ENCODE data around the gene ATN1.

The ATN1 gene

DNA sequence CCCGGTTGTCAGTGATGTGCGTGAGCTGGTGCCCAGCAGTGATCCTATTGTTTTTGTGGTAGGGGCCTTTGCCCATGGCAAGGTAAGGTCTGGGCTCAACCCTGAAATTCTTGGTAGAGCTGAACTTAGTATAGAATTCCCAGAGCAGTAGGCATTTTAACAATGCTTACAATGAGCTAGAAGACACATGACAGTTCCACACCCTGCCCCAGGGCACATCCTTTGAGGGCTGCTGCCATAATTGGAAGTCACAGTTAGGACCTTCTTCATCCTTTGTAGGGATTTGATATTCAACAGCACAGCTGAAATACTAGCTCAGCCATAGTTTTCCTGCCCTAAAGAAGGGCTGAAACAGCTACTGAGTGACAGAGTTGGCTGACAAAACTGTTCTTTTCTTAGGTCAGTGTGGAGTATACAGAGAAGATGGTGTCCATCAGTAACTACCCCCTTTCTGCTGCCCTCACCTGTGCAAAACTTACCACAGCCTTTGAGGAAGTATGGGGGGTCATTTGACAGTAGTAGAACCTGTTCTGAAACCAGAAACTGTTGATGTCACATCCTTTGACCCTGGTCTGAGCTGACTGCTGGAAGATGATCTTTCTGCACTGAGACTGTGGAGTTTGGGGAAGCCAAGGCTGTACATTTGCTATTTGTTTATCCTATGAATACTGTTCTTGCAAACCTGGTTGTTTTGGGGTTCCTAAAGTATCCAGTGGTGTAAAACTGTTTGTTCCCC lies 47.7 kb downstream of the ATN1 start:
- no peak for DNase-seq (ENCODE audit: low read depth, low spot score)

DNA sequence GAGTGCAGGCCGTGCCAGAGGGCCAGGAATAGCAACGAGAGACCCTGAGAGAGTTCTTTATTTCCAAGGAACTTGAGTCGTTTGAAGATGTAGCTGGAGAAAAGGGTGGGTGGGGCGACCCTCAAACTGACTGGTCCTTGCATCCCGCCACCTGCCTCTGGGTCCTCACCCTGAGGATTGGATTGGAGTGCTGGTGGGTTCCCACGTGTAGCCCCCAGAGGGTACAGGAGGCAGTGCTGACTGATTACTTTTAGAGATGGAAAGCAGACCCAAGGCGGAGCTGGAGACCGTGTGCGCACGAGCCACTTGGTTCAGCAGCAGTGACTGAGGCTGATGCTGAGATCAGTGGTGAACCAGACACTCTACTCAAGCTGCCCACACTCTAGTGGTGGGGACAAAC lies 49.9 kb downstream of the ATN1 start:
- DNase-seq (ENCODE audit: low read depth, low spot score): no peak

DNA sequence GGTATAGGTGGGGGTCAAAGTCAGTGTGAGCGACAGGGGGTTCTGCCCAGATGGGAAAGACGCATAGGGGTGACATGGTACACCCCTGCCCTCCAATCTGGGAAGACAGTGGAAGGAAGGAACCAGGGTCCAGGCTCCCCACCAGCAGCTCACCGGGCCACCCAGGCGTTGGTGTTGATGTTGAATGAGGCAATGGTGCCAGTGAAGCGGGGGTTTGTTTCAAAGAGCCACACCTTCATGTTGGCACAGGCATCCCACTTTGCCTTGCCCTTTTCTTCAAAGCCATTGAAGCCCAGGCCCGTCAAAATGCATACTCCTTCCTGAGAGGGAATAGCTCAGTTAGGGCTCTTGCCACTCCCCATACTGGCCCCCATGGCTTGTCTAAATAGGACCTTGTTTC lies 50.4 kb downstream of the ATN1 start:
- no peak for DNase-seq (ENCODE audit: low read depth, low spot score)

DNA sequence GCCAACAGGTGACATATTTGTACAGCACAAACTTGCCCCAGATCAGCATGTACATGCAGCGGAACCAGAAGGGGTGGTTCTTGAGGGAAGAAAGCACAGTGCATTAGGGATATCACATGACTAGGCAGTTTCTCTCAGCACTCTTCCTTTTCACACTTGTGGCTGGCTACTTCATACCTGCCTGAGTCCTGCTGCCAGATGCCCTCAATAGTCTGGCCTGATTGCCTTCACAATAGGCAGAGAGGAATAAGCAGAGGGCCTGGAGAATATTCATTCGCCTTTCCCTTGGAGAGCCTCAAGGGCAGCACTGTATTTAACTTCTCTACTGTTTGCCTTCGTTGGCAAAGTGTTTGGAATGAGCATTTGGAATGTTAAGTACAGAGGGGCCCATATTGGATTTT lies 50.9 kb downstream of the ATN1 start:
- DNase-seq (ENCODE audit: low read depth, low spot score): no peak

DNA sequence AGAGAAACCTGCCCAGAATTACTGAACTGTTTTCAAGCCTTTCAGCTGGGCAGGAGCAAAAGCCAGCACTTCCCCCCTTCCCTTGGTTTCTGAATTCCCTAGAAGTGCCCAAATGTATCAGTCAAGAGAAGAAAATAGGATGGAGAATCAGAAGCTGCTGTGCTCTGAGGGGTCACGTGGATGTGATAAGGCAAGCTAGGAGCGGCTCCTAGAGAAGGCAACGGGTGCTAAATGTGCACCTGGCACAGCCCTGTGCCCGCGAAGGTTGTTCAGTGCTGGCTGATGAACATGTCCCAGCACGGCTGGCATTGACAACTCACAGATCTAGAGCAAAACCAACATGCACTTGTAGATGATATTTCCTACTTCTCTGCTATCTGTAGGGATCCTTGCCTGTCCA lies 51.3 kb downstream of the ATN1 start:
- DNase-seq (ENCODE audit: low read depth, low spot score): no peak

DNA sequence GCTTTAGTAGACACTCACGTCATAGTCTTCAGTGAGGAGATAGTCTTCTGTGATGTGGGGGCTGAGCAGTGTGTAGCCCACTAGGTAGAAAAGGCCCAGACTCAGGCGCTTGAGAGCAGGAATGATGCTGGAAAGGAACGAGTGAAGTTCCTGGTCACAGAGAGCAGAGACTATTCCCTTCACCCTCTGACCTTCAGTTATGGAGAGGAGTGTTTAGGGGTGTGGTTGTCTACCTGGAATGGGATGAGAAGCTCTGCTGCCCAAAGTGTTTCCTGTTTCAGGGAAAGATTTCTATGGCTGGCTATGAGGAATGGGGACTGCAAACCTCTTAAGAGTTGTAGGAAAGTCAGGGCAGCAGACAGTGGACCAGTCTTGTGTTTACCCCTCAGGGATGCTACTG lies 51.7 kb downstream of the ATN1 start:
- no peak for DNase-seq (ENCODE audit: low read depth, low spot score)

DNA sequence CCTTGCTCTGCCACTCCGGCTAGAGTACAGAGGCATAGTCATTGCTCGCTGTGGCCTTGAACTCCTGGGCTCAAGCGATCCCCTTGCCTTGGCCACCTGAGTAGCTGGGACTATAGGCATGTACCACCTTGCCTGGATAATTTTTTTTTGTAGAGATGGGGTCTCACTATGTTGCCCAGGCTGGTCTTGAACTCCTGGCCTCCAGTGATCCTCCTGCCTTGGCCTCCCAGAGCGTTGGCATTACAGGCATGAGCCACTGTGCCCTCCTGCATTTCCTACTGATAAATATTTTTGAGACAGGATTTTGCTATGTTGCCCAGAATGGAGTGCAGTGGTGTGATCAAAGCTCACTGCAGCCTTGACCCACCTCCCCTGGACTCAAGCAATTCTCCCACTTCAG lies 52.3 kb downstream of the ATN1 start:
- no peak for DNase-seq (ENCODE audit: low read depth, low spot score)

DNA sequence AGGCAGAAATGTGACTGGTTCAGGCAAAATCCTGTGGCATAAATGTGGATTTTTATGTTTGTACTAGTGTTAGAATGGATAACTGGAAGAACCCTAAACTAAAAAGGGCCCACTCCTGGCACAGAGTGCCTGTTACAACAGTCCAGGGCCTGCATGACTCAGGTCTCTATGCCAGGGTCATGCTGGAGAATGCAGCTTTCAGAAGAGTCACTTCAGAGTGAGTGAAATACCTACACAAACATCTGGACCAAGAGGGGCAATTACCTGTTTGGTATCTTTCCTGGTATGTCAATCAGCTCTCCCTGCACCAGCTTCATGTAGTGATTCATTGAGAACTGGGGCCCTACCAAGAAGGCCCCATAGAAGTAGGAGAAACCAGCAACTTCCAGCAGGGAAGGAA lies 53.0 kb downstream of the ATN1 start:
- DNase-seq (ENCODE audit: low read depth, low spot score): no peak

DNA sequence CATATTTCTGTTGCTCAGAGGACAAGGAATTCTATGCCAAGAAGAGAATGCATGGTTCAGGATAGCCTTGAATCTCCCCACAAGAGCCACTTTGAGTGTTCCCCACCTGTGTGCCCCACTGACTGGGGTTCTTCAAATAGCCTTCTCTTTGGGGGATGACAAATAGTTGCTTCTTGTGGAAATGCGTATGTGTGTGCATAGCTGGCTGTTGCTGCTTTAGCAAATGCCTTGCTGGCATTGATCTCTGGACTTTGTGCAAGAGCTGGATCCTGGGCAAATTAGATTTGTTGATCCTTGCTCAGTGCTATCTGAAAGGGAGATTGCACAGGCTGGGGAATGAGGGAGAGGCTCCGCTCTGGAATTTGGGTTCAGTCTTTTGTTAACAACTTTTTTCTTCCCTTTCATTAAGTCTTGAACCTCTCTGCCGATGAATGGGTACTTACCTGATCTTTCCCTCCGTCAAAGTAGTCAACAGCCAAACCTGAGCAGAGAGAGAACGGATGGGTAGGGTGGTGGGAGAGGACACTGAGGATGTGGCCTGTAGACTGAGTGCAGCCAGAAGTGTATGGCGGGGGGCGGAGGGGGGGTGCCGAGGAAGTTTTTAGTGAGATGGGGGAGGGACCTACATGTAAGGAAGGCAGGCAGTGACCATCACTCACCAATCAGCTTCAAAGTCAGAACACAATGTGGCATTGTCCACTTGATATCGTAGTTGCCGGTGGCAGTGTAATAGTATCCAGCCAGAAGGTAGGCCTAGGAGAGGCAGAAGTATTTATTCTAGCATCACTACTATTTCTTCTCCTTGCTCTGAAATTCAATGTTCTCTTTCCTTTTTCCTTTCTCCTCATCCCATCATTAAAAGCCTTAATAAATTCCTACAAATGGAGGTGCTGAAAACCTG lies 53.6 kb downstream of the ATN1 start:
- DNase-seq (ENCODE audit: low read depth, low spot score): no peak

DNA sequence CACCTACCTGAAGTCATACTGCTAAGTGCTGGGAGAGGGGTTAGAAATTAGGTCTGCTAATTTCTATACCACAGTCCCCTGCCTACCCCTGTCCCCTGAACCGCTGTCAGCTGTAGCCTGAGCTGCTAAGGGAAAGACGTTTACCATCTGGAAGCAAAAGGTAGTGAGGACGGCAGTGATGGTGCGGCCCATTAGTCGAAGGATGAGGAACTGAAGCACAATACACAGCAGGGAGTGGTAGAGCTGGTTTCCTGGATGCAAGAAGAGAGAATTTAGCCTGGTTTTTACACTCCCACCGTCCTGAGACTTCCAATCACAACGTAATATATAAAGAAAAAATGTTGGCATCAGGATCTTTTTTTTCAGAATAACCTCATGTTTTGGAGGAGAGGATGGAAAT lies 54.8 kb downstream of the ATN1 start:
- no peak for DNase-seq (ENCODE audit: low read depth, low spot score)

DNA sequence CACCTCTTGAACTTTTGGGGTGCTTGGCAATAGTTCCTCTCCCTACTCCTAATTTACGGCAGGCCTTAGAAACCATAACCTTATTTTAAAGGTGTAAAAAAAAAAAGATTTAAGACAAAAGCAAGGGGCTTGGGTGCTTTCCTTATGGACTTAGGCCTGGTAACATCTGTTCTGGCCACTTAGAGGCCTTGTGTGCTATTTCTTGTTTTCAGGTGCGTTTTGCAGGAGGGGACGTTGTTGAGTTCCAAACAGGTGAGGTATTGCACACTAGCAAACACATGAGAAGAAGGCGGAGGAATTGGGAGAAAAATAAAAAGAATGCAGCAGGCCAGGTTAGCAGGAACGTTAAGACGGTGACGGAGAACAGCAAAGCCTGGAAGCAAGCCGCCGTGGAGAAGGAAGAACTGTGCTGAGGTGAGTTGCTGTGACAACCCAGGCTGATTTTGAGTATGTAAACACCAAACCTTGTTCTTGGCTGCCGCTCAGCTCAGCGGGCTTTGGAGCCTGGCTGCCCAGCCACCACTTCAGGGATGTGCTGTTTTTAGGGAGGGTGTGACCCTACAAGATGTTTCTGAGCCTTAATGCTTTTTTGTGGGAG lies 60.3 kb downstream of the ATN1 start:
- DNase-seq (ENCODE audit: low read depth, low spot score): no peak
